Measurements from ENCODE around the gene PBX3.

PBX3 gene

GRCh38 chr9:125985142-125985997, 238.2 kb downstream of the PBX3 start:
- DNase-seq: no peak

- no peak for DNase-seq
Measured at GRCh38 chr9:125985998-125986655, 239.0 kb downstream of the PBX3 start.

GRCh38 chr9:125986966-125987365, 239.8 kb downstream of the PBX3 start:
- DNase-seq: no peak

GRCh38 chr9:125987420-125987819, 240.2 kb downstream of the PBX3 start:
- no peak for DNase-seq

GRCh38 chr9:125988479-125989050, 241.4 kb downstream of the PBX3 start:
- no peak for DNase-seq

GRCh38 chr9:125989090-125989501, 241.9 kb downstream of the PBX3 start:
- DNase-seq: no peak

- DNase-seq: no peak
Measured at GRCh38 chr9:125989524-125990180, 242.5 kb downstream of the PBX3 start.

- DNase-seq: no peak
Measured at GRCh38 chr9:125990186-125990792, 243.1 kb downstream of the PBX3 start.

GRCh38 chr9:125990793-125991220, 243.6 kb downstream of the PBX3 start:
- DNase-seq: no peak

- DNase-seq: no peak
Measured at GRCh38 chr9:125991886-125992529, 244.8 kb downstream of the PBX3 start.

- no peak for DNase-seq
Measured at GRCh38 chr9:125992557-125992956, 245.4 kb downstream of the PBX3 start.

GRCh38 chr9:125993466-125993865, 246.3 kb downstream of the PBX3 start:
- no peak for DNase-seq

GRCh38 chr9:125994066-125994943, 247.1 kb downstream of the PBX3 start:
- DNase-seq: no peak

- no peak for DNase-seq
Measured at GRCh38 chr9:125995006-125995405, 247.8 kb downstream of the PBX3 start.

- no peak for DNase-seq
Measured at GRCh38 chr9:125995706-125996105, 248.5 kb downstream of the PBX3 start.

GRCh38 chr9:125996791-125997190, 249.6 kb downstream of the PBX3 start:
- no peak for DNase-seq

GRCh38 chr9:125997196-125997823, 250.1 kb downstream of the PBX3 start:
- no peak for DNase-seq

- no peak for DNase-seq
Measured at GRCh38 chr9:125998837-125999503, 251.8 kb downstream of the PBX3 start.

- DNase-seq: no peak
Measured at GRCh38 chr9:125999504-125999881, 252.3 kb downstream of the PBX3 start.

GRCh38 chr9:126000256-126000655, 253.1 kb downstream of the PBX3 start:
- DNase-seq: no peak

Data from 8988T (cell line).